ENCODE data around the gene MPO. TPM values are rescaled to one million over a fixed set of nuclear protein-coding genes. Genes with fewer than 3 reads are reported as not detected.
A peak's percentile ranks its signal among the peaks of the same experiment; 100 is the strongest.

The MPO gene
- total and polyA plus RNA-seq, 12 donors = 0.07 to 2.5 (median 0.18) TPM; not detected in 2

DNA sequence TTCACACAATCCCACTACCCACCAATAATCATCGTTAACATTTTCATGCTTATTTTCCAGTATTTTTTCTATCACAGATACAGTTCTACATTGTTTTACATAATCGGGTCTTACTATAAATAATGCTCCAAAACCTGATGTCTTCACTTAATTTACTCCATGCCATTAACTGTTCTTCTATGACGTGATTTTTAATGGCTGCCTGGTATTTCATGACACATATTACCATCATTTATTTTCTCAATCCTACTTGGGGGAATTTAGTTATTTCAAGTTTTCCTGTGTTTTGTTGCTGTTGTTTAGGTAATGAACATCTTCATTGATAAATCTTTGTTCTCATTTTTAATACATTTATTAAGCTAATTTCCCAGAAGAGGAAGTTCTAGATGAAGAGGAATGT, 27.7 kb downstream of the MPO start:
- H3K27ac ChIP-seq = no peak overlapping the region
- ATAC-seq (no peak), DNase-seq (no peak)
- H3K36me3 ChIP-seq = no peaks in the 10 kb centered on the region
- intact Hi-C loops (cut with DNase I) = loop anchor here in 1 of 10 donors (10.0 kb wide), 1 partner anchor 172 kb away; no protein-coding TSS in a partner anchor
- 82% methylated on average over 3 of the region's 3 CpGs for WGBS, 2 donors
- TF ChIP-seq, protein P1, sequence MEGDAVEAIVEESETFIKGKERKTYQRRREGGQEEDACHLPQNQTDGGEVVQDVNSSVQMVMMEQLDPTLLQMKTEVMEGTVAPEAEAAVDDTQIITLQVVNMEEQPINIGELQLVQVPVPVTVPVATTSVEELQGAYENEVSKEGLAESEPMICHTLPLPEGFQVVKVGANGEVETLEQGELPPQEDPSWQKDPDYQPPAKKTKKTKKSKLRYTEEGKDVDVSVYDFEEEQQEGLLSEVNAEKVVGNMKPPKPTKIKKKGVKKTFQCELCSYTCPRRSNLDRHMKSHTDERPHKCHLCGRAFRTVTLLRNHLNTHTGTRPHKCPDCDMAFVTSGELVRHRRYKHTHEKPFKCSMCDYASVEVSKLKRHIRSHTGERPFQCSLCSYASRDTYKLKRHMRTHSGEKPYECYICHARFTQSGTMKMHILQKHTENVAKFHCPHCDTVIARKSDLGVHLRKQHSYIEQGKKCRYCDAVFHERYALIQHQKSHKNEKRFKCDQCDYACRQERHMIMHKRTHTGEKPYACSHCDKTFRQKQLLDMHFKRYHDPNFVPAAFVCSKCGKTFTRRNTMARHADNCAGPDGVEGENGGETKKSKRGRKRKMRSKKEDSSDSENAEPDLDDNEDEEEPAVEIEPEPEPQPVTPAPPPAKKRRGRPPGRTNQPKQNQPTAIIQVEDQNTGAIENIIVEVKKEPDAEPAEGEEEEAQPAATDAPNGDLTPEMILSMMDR (IDR thresholded peaks at IDR 0.05) = no peak
- H3K4me1 ChIP-seq = peaks cover 0 to 11% (median 8%) of the 10 kb centered on the region in 9 donors
- no peak overlapping the region for H3K4me3 ChIP-seq
- H3K9me3 ChIP-seq = no peaks in the 10 kb centered on the region
- H3K27me3 ChIP-seq = peaks cover 0 to 95% (median 62%) of the 10 kb centered on the region in 7 donors

DNA sequence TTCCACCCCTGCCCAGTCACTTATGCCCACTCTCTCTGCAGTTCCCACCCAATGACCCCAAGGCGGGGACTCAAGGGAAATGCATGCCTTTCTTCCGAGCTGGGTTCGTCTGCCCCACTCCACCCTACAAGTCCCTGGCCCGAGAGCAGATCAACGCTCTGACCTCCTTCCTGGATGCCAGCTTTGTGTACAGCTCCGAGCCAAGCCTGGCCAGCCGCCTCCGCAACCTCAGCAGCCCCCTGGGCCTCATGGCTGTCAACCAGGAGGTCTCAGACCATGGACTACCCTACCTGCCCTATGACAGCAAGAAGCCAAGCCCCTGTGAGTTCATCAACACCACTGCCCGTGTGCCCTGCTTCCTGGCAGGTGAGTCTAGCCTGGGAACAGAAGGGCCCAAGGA, 28.6 kb downstream of the MPO start:
- intact Hi-C loops (cut with DNase I) = loop anchor here in 1 of 10 donors (10.0 kb wide), 1 partner anchor 173 kb away; no protein-coding TSS in a partner anchor
- H3K4me1 ChIP-seq = peaks cover 0 to 11% (median 8%) of the 10 kb centered on the region in 9 donors
- no peak for DNase-seq
- no peak overlapping the region for H3K27ac ChIP-seq
- no peak for ATAC-seq
- TF ChIP-seq, protein P1 (IDR thresholded peaks at IDR 0.05) = no peak
- peaks cover 0 to 88% (median 58%) of the 10 kb centered on the region in 7 donors for H3K27me3 ChIP-seq
- H3K9me3 ChIP-seq = no peaks in the 10 kb centered on the region
- no peak overlapping the region for H3K4me3 ChIP-seq
- H3K36me3 ChIP-seq = no peaks in the 10 kb centered on the region
- 56 to 59% methylated on average over 9 of the region's 9 CpGs for WGBS, 2 donors

DNA sequence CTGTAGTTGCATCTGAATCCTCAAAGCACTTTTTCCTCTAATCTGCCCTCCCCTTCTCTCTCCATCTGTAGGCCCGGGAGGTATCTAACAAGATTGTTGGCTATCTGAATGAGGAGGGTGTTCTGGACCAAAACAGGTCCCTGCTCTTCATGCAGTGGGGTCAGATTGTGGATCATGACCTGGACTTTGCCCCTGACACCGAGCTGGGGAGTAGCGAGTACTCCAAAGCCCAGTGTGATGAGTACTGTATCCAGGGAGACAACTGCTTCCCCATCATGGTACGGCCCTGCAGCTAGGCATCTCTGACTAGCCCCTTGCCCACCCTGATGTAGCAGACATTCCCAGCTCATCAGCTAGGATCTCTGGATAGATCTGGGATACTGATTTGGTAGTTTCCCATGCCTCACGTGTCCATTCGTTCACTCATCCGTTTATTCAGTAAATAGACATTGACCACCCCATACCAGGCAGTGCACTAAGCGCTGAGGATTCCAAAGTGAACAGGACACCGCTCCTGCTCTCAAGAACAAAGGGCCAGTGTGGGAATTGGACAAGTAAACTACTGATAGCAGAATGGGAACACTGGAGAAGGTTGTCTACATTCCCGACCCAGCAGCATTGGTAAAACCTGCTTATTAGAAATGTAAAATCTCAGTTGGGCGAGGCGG, 30.3 kb downstream of the MPO start:
- 89 to 92% methylated on average over 12 of the region's 12 CpGs for WGBS, 2 donors
- Histone ChIP-seq H3K4me3 (no peak overlapping the region), H3K36me3 (no peaks in the 10 kb centered on the region), H3K27ac (no peak overlapping the region), H3K27me3 (peaks cover 0 to 83% (median 65%) of the 10 kb centered on the region in 7 donors), H3K4me1 (peaks cover 0 to 11% (median 8%) of the 10 kb centered on the region in 9 donors), H3K9me3 (no peaks in the 10 kb centered on the region)
- intact Hi-C loops (cut with DNase I) = loop anchor here in 1 of 10 donors (10.0 kb wide), 1 partner anchor 174 kb away; no protein-coding TSS in a partner anchor
- TF ChIP-seq, protein P1 (IDR thresholded peaks at IDR 0.05) = no peak
- DNase-seq (no peak), ATAC-seq (no peak)

DNA sequence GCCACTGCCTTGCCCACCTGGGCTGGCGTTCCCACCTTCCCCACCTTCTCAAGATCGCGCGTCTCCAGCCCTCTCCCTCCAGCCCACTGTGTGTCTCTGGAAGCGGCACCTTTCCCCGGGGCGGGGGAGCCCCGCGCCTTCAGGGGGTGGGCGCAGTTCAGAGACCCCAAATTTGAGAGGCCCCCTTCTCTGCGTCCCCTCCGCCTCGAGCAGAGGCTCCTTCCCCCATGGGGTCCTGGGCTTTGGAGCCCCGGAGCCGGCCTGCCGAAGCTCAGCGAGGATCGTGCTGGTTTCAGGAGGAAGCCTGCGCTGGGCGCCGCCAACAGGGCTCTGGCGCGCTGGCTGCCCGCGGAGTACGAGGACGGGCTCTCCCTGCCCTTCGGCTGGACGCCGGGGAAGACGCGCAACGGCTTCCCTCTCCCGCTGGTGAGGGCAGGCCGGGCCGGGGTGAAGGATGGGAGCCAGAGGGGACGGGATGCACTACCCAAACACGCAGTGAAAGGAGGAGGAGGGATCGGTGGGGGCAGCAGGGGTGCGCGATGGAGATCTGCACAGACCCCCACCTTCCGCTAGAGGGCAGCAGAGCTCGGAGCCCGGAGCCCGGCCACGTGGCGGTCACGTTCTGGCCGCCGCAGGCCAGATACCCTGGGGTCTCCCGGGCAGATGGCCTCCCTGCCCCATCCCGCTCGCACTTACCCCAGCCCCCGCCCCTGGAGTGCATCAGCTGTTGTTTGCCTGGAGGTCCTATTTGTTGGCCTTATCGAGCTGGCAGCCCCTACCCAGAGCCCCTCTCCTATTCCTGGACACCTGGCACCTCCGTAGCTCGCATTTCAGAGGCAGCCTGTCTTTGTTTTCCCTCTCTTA, 31.2 kb downstream of the MPO start:
- Histone ChIP-seq H3K4me3 (peak overlapping the region; percentile 26 to 56 (median 44)), H3K27me3 (peaks cover 0 to 83% (median 62%) of the 10 kb centered on the region in 7 donors), H3K36me3 (no peaks in the 10 kb centered on the region), H3K4me1 (peaks cover 0 to 11% (median 8%) of the 10 kb centered on the region in 9 donors), H3K27ac (no peak overlapping the region), H3K9me3 (no peaks in the 10 kb centered on the region)
- intact Hi-C loops (cut with DNase I) = loop anchor here in 4 of 10 donors (5.0 to 10.0 kb wide), 4 partner anchors 175 to 753 kb away; no protein-coding TSS in a partner anchor
- peak; percentile 89 to 93 (median 91) for ATAC-seq
- DNase-seq = peak; percentile 51 to 72
- 5 to 6% methylated on average over 52 to 57 of the region's 57 CpGs for WGBS, 2 donors
- TF ChIP-seq, protein P1 (IDR thresholded peaks at IDR 0.05) = peak; percentile 89 to 98 (median 96)

All from heart right ventricle (tissue), 16 donors.